Gastroesophageal sphincter (tissue), 3 donors: ENCODE results near the gene SLC35E1.

ENCODE experiments used
- EP300 ChIP-seq: sonication (generic); formaldehyde crosslinking; IDR thresholded peaks from one replicate; pipeline ENCODE4 v1.6.1; 2017; ENCODE audit warnings: antibody characterized with exemption, mild to moderate bottlenecking
- POLR2A ChIP-seq, 2 donors: fragments of 450-650 bp; IDR thresholded peaks; one replicate each; pipeline ENCODE4 v1.6.1; 2017; ENCODE audit warnings: antibody characterized with exemption in 2 of 2, mild to moderate bottlenecking in 2 of 2, moderate library complexity in 1 of 2
- POLR2AphosphoS5 ChIP-seq: sonication (generic); formaldehyde crosslinking; IDR thresholded peaks from one replicate; pipeline ENCODE4 v1.6.1; 2017; ENCODE audit warnings: antibody characterized with exemption
- TF ChIP-seq, protein P1 (sequence below), 4 experiments: fragments of 200-600 bp in 2 of 4; fragments of 450-650 bp in 2 of 4; sonication (generic) in 1 of 4; IDR thresholded peaks; one replicate each; pipeline ENCODE4 v1.5.1; 2017 to 2019; ENCODE audit warnings: antibody characterized with exemption in 4 of 4, mild to moderate bottlenecking in 2 of 4, moderate library complexity in 2 of 4

DNA sequence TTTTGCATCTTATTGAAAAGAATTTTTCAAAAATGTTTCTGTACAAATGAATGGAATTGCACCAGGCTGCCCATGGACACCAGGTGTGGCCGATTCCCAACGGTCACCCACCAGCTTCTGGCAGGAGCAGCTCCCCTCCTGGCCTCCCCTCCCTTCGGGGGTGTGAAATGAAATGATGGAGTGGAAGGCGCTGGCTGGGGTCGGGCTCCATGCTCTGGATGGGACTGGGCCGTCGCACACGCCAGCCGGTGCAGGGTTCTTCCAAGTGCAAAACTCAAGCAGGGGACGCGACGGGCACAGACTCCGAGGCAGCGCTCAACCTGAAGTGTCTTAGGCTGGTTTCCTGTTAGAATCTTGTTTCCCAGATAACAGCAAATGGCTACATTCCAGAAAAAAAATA lies 54.2 kb downstream of the SLC35E1 start:
- TF ChIP-seq POLR2A (IDR thresholded peaks at IDR 0.05) (no peak), EP300 (no peak), POLR2AphosphoS5 (no peak)
- TF ChIP-seq, protein P1, sequence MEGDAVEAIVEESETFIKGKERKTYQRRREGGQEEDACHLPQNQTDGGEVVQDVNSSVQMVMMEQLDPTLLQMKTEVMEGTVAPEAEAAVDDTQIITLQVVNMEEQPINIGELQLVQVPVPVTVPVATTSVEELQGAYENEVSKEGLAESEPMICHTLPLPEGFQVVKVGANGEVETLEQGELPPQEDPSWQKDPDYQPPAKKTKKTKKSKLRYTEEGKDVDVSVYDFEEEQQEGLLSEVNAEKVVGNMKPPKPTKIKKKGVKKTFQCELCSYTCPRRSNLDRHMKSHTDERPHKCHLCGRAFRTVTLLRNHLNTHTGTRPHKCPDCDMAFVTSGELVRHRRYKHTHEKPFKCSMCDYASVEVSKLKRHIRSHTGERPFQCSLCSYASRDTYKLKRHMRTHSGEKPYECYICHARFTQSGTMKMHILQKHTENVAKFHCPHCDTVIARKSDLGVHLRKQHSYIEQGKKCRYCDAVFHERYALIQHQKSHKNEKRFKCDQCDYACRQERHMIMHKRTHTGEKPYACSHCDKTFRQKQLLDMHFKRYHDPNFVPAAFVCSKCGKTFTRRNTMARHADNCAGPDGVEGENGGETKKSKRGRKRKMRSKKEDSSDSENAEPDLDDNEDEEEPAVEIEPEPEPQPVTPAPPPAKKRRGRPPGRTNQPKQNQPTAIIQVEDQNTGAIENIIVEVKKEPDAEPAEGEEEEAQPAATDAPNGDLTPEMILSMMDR (IDR thresholded peaks at IDR 0.05): no peak
